ENCODE data around the gene CELA2B.
A peak's percentile ranks its signal among the peaks of the same experiment; 100 is the strongest.

The CELA2B gene

DNA sequence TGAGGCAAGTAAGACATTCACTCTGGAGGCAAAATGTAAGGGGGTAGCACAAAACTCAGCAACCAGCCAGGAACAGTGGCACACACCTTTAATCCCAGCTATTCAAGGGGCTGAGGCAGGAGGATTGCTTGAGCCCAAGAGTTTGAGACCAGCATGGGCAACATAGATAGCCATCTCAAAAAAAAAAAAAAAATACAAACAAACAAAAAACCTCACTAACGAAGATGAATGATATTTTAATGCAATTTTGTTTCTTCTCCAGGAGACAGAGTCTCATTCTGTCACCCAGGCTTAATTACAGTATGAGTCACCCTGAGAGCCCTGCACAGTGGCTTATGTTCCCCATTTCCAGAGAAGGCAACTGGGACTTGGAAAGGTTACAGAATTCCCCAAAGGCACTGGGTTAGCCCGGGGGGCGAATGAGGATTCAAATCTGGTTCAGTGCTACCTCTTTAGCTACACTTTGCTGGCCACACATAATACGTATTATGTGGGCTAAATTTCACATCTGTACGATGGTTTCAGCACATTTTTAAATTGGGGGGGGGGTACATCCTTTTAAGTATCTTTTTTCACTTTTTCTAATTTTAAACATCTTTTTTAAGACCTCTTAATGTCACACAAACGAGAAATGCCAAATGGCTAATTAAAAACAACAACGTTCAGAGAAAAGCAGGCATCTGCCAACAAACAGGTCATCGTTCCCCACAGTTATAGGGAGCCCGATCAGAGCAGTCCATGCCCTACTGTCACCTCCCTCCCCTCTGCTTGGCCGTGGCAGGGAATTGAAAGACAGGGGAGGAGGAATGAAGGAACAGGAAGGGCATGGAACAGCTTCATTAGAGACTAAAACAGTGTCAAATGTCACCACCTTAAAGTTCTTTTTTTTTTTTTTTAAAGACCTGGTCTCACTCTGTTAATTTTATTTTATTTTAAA lies 15.9 kb upstream of the CELA2B start:
- CTCF ChIA-PET = interaction anchor here (0.6 to 0.7 kb wide), 4 partner anchors 36 to 728 kb away, joined by 3 to 5 read pairs (median 4); partner anchors contain the start of gene TMEM51
- Histone ChIP-seq H3K27ac (ENCODE audit: extremely low read depth, low read depth, low read length) (peak overlapping the region; percentile 51; the same call in 1 of the 2 replicates), H3K4me3 (ENCODE audit: low read depth, low read length) (no peak overlapping the region), H3K36me3 (ENCODE audit: control insufficient read depth in 2 of 2, insufficient read depth in 1 of 2, low read length in 2 of 2) (no peaks in the 10 kb centered on the region), H3K4me1 (ENCODE audit: control insufficient read depth, insufficient read depth, low read length) (peaks cover 12% of the 10 kb centered on the region), H3K9me3 (ENCODE audit: control insufficient read depth, insufficient read depth, low read depth, low read length) (no peaks in the 10 kb centered on the region)
- POLR2A ChIA-PET = no interaction called here
- TF ChIP-seq ZNF292 (tag by site-specific recombination; IDR thresholded peaks at IDR 0.05; ENCODE audit: borderline replicate concordance, low read depth) (no peak), ZNF2 (tag by site-specific recombination; IDR thresholded peaks at IDR 0.05) (peak; percentile 50; the same call in 1 of the 2 replicates), FEZF1 (tag by site-specific recombination; IDR thresholded peaks at IDR 0.05) (peak; percentile 51), ZNF558 (tag by site-specific recombination; IDR thresholded peaks at IDR 0.05) (peak; percentile 81), ZNF843 (tag by site-specific recombination; IDR thresholded peaks at IDR 0.05) (peak; percentile 42; the same call in 1 of the 2 replicates), ZNF211 (tag by site-specific recombination; IDR thresholded peaks at IDR 0.05; ENCODE audit: low read depth) (no peak), ZBTB8A (tag by site-specific recombination; IDR thresholded peaks at IDR 0.05) (peak; percentile 79), ZNF514 (tag by site-specific recombination; IDR thresholded peaks at IDR 0.05) (no peak), ZNF391 (tag by site-specific recombination; IDR thresholded peaks at IDR 0.05; ENCODE audit: borderline replicate concordance, low read depth) (peak; percentile 91; the same call in 1 of the 2 replicates), ZEB2 (tag by site-specific recombination; IDR thresholded peaks at IDR 0.05) (peak; percentile 93), ZBTB17 (tag by site-specific recombination; IDR thresholded peaks at IDR 0.05) (peak; percentile 63; the same call in 1 of the 2 replicates), ZBTB20 (tag by site-specific recombination; IDR thresholded peaks at IDR 0.05) (peak; percentile 32; the same call in 1 of the 2 replicates), ZBTB21 (tag by site-specific recombination; IDR thresholded peaks at IDR 0.05) (peak; percentile 60; the same call in 1 of the 2 replicates), KLF10 (tag by site-specific recombination; IDR thresholded peaks at IDR 0.05) (peak; percentile 53; the same call in 1 of the 2 replicates)
- TF ChIP-seq, protein P1, sequence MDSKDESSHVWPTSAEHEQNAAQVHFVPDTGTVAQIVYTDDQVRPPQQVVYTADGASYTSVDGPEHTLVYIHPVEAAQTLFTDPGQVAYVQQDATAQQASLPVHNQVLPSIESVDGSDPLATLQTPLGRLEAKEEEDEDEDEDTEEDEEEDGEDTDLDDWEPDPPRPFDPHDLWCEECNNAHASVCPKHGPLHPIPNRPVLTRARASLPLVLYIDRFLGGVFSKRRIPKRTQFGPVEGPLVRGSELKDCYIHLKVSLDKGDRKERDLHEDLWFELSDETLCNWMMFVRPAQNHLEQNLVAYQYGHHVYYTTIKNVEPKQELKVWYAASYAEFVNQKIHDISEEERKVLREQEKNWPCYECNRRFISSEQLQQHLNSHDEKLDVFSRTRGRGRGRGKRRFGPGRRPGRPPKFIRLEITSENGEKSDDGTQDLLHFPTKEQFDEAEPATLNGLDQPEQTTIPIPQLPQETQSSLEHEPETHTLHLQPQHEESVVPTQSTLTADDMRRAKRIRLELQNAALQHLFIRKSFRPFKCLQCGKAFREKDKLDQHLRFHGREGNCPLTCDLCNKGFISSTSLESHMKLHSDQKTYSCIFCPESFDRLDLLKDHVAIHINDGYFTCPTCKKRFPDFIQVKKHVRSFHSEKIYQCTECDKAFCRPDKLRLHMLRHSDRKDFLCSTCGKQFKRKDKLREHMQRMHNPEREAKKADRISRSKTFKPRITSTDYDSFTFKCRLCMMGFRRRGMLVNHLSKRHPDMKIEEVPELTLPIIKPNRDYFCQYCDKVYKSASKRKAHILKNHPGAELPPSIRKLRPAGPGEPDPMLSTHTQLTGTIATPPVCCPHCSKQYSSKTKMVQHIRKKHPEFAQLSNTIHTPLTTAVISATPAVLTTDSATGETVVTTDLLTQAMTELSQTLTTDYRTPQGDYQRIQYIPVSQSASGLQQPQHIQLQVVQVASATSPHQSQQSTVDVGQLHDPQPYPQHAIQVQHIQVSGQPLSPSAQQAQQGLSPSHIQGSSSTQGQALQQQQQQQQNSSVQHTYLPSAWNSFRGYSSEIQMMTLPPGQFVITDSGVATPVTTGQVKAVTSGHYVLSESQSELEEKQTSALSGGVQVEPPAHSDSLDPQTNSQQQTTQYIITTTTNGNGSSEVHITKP (tag by site-specific recombination; IDR thresholded peaks at IDR 0.05) = peak; percentile 76
- TF ChIP-seq, protein P2, sequence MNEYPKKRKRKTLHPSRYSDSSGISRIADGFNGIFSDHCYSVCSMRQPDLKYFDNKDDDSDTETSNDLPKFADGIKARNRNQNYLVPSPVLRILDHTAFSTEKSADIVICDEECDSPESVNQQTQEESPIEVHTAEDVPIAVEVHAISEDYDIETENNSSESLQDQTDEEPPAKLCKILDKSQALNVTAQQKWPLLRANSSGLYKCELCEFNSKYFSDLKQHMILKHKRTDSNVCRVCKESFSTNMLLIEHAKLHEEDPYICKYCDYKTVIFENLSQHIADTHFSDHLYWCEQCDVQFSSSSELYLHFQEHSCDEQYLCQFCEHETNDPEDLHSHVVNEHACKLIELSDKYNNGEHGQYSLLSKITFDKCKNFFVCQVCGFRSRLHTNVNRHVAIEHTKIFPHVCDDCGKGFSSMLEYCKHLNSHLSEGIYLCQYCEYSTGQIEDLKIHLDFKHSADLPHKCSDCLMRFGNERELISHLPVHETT (tag by site-specific recombination; IDR thresholded peaks at IDR 0.05) = peak; percentile 92
- TF ChIP-seq, protein P3, sequence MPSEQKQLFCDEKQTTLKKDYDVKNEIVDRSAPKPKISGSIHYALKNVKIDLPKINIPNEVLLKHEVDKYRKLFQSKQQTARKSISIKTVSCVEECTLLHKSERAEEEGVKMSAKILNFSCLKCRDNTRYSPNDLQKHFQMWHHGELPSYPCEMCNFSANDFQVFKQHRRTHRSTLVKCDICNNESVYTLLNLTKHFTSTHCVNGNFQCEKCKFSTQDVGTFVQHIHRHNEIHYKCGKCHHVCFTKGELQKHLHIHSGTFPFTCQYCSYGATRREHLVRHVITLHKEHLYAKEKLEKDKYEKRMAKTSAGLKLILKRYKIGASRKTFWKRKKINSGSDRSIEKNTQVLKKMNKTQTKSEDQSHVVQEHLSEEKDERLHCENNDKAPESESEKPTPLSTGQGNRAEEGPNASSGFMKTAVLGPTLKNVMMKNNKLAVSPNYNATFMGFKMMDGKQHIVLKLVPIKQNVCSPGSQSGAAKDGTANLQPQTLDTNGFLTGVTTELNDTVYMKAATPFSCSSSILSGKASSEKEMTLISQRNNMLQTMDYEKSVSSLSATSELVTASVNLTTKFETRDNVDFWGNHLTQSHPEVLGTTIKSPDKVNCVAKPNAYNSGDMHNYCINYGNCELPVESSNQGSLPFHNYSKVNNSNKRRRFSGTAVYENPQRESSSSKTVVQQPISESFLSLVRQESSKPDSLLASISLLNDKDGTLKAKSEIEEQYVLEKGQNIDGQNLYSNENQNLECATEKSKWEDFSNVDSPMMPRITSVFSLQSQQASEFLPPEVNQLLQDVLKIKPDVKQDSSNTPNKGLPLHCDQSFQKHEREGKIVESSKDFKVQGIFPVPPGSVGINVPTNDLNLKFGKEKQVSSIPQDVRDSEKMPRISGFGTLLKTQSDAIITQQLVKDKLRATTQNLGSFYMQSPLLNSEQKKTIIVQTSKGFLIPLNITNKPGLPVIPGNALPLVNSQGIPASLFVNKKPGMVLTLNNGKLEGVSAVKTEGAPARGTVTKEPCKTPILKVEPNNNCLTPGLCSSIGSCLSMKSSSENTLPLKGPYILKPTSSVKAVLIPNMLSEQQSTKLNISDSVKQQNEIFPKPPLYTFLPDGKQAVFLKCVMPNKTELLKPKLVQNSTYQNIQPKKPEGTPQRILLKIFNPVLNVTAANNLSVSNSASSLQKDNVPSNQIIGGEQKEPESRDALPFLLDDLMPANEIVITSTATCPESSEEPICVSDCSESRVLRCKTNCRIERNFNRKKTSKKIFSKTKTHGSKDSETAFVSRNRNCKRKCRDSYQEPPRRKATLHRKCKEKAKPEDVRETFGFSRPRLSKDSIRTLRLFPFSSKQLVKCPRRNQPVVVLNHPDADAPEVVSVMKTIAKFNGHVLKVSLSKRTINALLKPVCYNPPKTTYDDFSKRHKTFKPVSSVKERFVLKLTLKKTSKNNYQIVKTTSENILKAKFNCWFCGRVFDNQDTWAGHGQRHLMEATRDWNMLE (tag by site-specific recombination; conservative IDR thresholded peaks at IDR 0.05; ENCODE audit: low read depth) = peak; percentile 38; the same call in 1 of the 2 replicates
- TF ChIP-seq, protein P4, sequence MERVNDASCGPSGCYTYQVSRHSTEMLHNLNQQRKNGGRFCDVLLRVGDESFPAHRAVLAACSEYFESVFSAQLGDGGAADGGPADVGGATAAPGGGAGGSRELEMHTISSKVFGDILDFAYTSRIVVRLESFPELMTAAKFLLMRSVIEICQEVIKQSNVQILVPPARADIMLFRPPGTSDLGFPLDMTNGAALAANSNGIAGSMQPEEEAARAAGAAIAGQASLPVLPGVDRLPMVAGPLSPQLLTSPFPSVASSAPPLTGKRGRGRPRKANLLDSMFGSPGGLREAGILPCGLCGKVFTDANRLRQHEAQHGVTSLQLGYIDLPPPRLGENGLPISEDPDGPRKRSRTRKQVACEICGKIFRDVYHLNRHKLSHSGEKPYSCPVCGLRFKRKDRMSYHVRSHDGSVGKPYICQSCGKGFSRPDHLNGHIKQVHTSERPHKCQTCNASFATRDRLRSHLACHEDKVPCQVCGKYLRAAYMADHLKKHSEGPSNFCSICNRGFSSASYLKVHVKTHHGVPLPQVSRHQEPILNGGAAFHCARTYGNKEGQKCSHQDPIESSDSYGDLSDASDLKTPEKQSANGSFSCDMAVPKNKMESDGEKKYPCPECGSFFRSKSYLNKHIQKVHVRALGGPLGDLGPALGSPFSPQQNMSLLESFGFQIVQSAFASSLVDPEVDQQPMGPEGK (tag by site-specific recombination; IDR thresholded peaks at IDR 0.05) = peak; percentile 79
- TF ChIP-seq, protein P5, sequence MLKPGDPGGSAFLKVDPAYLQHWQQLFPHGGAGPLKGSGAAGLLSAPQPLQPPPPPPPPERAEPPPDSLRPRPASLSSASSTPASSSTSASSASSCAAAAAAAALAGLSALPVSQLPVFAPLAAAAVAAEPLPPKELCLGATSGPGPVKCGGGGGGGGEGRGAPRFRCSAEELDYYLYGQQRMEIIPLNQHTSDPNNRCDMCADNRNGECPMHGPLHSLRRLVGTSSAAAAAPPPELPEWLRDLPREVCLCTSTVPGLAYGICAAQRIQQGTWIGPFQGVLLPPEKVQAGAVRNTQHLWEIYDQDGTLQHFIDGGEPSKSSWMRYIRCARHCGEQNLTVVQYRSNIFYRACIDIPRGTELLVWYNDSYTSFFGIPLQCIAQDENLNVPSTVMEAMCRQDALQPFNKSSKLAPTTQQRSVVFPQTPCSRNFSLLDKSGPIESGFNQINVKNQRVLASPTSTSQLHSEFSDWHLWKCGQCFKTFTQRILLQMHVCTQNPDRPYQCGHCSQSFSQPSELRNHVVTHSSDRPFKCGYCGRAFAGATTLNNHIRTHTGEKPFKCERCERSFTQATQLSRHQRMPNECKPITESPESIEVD (tag by site-specific recombination; IDR thresholded peaks at IDR 0.05) = peak; percentile 74; the same call in 1 of the 2 replicates
- TF ChIP-seq, protein P6, sequence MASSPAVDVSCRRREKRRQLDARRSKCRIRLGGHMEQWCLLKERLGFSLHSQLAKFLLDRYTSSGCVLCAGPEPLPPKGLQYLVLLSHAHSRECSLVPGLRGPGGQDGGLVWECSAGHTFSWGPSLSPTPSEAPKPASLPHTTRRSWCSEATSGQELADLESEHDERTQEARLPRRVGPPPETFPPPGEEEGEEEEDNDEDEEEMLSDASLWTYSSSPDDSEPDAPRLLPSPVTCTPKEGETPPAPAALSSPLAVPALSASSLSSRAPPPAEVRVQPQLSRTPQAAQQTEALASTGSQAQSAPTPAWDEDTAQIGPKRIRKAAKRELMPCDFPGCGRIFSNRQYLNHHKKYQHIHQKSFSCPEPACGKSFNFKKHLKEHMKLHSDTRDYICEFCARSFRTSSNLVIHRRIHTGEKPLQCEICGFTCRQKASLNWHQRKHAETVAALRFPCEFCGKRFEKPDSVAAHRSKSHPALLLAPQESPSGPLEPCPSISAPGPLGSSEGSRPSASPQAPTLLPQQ (tag by site-specific recombination; IDR thresholded peaks at IDR 0.05) = 0 out of 2 replicates have a peak, but pooled peaks have one; percentile 36
